Neural progenitor cell (in vitro differentiated cells): ENCODE results near the gene RHPN2. TPM values are rescaled to one million over a fixed set of nuclear protein-coding genes. Genes with fewer than 3 reads are reported as not detected.

Source experiments
- DNase-seq: peaks from one replicate; pipeline ENCODE4 v3.0.0-alpha.2; 2016; ENCODE audit warnings: low spot score
- H2AFZ ChIP-seq: fragments of 200-600 bp; sonication (generic); replicated peaks from 2 replicates; pipeline ENCODE4 v1.6.1; 2016; ENCODE audit warnings: antibody characterized with exemption
- H3F3A ChIP-seq: fragments of 200-600 bp; sonication (generic); 2 replicates; pipeline ENCODE4 v1.6.1; 2016; ENCODE audit warnings: antibody characterized with exemption, low read depth
- H3K27ac ChIP-seq: fragments of 200-600 bp; sonication (generic); 2 replicates; pipeline ENCODE4 v1.5.1; 2016; ENCODE audit warnings: mild to moderate bottlenecking
- H3K27me3 ChIP-seq: fragments of 200-600 bp; sonication (generic); 2 replicates; pipeline ENCODE4 v1.6.1; 2016; ENCODE audit warnings: mild to moderate bottlenecking, moderate library complexity
- H3K36me3 ChIP-seq: fragments of 200-600 bp; sonication (generic); 2 replicates; pipeline ENCODE4 v1.5.1; 2016
- H3K4me1 ChIP-seq: fragments of 200-600 bp; sonication (generic); 2 replicates; pipeline ENCODE4 v1.6.1; 2016; ENCODE audit warnings: mixed run types
- H3K4me2 ChIP-seq: fragments of 200-600 bp; sonication (generic); 2 replicates; pipeline ENCODE4 v1.6.1; 2016
- H3K4me3 ChIP-seq: fragments of 200-600 bp; sonication (generic); 2 replicates; pipeline ENCODE4 v1.5.1; 2016
- H3K79me2 ChIP-seq: fragments of 200-600 bp; sonication (generic); 2 replicates; pipeline ENCODE4 v1.6.1; 2016; ENCODE audit warnings: low read depth
- H3K9ac ChIP-seq: fragments of 200-600 bp; sonication (generic); 2 replicates; pipeline ENCODE4 v1.6.1; 2016
- H3K9me3 ChIP-seq: fragments of 200-600 bp; sonication (generic); 2 replicates; pipeline ENCODE4 v1.5.1; 2016; ENCODE audit warnings: low read depth
- H4K20me1 ChIP-seq: fragments of 200-600 bp; sonication (generic); 2 replicates; pipeline ENCODE4 v1.6.1; 2016; ENCODE audit warnings: low read depth
- H3K27ac Mint-ChIP-seq: 3 replicates; pipeline ENCODE4 v1.8.0; 2021; ENCODE audit warnings: mixed read lengths
- H3K27me3 Mint-ChIP-seq: 2 replicates; pipeline ENCODE4 v1.8.0; 2022; ENCODE audit warnings: low read depth, mild to moderate bottlenecking, inconsistent platforms, moderate library complexity, mixed read lengths; ENCODE audit not compliant: insufficient read depth
- H3K36me3 Mint-ChIP-seq: 3 replicates; pipeline ENCODE4 v1.8.0; 2021; ENCODE audit warnings: mixed read lengths
- H3K4me1 Mint-ChIP-seq: 3 replicates; pipeline ENCODE4 v1.8.0; 2021; ENCODE audit warnings: mixed read lengths
- H3K4me3 Mint-ChIP-seq: 3 replicates; pipeline ENCODE4 v1.8.0; 2021; ENCODE audit warnings: mild to moderate bottlenecking, moderate library complexity, mixed read lengths
- H3K9me3 Mint-ChIP-seq: 3 replicates; pipeline ENCODE4 v1.8.0; 2020; ENCODE audit warnings: mixed read lengths
- CTCF ChIP-seq: fragments of 200-600 bp; sonication (generic); IDR thresholded peaks from 2 replicates; pipeline ENCODE4 v1.5.1; 2017; ENCODE audit warnings: antibody characterized with exemption, mild to moderate bottlenecking
- EZH2 ChIP-seq: fragments of 200-600 bp; sonication (generic); IDR thresholded peaks from 2 replicates; pipeline ENCODE4 v1.6.1; 2017; ENCODE audit warnings: antibody characterized with exemption, mild to moderate bottlenecking, moderate library complexity
- EZH2phosphoT487 ChIP-seq: fragments of 200-600 bp; sonication (generic); IDR thresholded peaks from 2 replicates; pipeline ENCODE4 v1.6.1; 2017; ENCODE audit warnings: antibody characterized with exemption
- total RNA-seq: library from RNA; depleted of rRNA; stranded (reverse); fragments of >200 nt; gene quantifications from 2 replicates; pipeline ENCODE4 v1.2.3, GENCODE V29; 2015; ENCODE audit warnings: low replicate concordance

RHPN2 gene
- total RNA-seq, 1 donor from 2014 or later = 27.0 TPM

GRCh38 chr19:33052352-33052972 lies 12.2 kb downstream of the RHPN2 start:
- H2AFZ ChIP-seq = no peak overlapping the region
- peaks cover 2% of the 10 kb centered on the region for H4K20me1 ChIP-seq
- H3K27ac Mint-ChIP-seq = peak overlapping the region; percentile 60
- peaks cover 26% of the 10 kb centered on the region for H3F3A ChIP-seq
- no peak overlapping the region for H3K4me2 ChIP-seq
- peaks cover 22% of the 10 kb centered on the region for H3K4me1 ChIP-seq
- no peak overlapping the region for H3K27ac ChIP-seq
- H3K27me3 Mint-ChIP-seq = peaks cover 3% of the 10 kb centered on the region
- no peak for DNase-seq
- H3K9ac ChIP-seq = no peak overlapping the region
- H3K79me2 ChIP-seq = peaks cover 87% of the 10 kb centered on the region
- H3K9me3 Mint-ChIP-seq = no peaks in the 10 kb centered on the region
- H3K36me3 Mint-ChIP-seq = peaks cover 2% of the 10 kb centered on the region
- H3K9me3 ChIP-seq = no peaks in the 10 kb centered on the region
- no peak overlapping the region for H3K4me3 Mint-ChIP-seq
- no peaks in the 10 kb centered on the region for H3K27me3 ChIP-seq
- H3K36me3 ChIP-seq = no peaks in the 10 kb centered on the region
- H3K4me1 Mint-ChIP-seq = peaks cover 15% of the 10 kb centered on the region
- TF ChIP-seq CTCF (no peak), EZH2phosphoT487 (no peak), EZH2 (no peak)
- H3K4me3 ChIP-seq = no peak overlapping the region

- peaks cover 9% of the 10 kb centered on the region for H3K4me1 ChIP-seq
- no peaks in the 10 kb centered on the region for H3K27me3 ChIP-seq
- Mint-ChIP-seq H3K4me3 (no peak overlapping the region), H3K4me1 (peaks cover 7% of the 10 kb centered on the region), H3K27me3 (peaks cover 3% of the 10 kb centered on the region), H3K36me3 (peaks cover 6% of the 10 kb centered on the region), H3K27ac (no peak overlapping the region), H3K9me3 (no peaks in the 10 kb centered on the region)
- no peaks in the 10 kb centered on the region for H3K9me3 ChIP-seq
- peaks cover 3% of the 10 kb centered on the region for H3F3A ChIP-seq
- DNase-seq = no peak
- no peak overlapping the region for H3K9ac ChIP-seq
- H3K79me2 ChIP-seq = peaks cover 94% of the 10 kb centered on the region
- no peaks in the 10 kb centered on the region for H3K36me3 ChIP-seq
- H3K4me3 ChIP-seq = no peak overlapping the region
- H4K20me1 ChIP-seq = peaks cover 2% of the 10 kb centered on the region
- no peak overlapping the region for H2AFZ ChIP-seq
- TF ChIP-seq EZH2 (no peak), EZH2phosphoT487 (no peak), CTCF (no peak)
- H3K27ac ChIP-seq = no peak overlapping the region
- H3K4me2 ChIP-seq = no peak overlapping the region
Measured at GRCh38 chr19:33050110-33050509, 14.6 kb downstream of the RHPN2 start.

GRCh38 chr19:33048806-33049676 lies 15.6 kb downstream of the RHPN2 start:
- Histone ChIP-seq H3K27ac (no peak overlapping the region), H3K4me2 (no peak overlapping the region), H3F3A (no peaks in the 10 kb centered on the region), H3K9ac (no peak overlapping the region), H3K4me1 (peaks cover 9% of the 10 kb centered on the region), H3K27me3 (no peaks in the 10 kb centered on the region), H2AFZ (no peak overlapping the region), H4K20me1 (peaks cover 2% of the 10 kb centered on the region), H3K36me3 (no peaks in the 10 kb centered on the region), H3K79me2 (peaks cover 84% of the 10 kb centered on the region), H3K4me3 (no peak overlapping the region), H3K9me3 (no peaks in the 10 kb centered on the region)
- no peaks in the 10 kb centered on the region for H3K9me3 Mint-ChIP-seq
- peaks cover 7% of the 10 kb centered on the region for H3K4me1 Mint-ChIP-seq
- peaks cover 8% of the 10 kb centered on the region for H3K36me3 Mint-ChIP-seq
- H3K4me3 Mint-ChIP-seq = no peak overlapping the region
- DNase-seq = no peak
- TF ChIP-seq CTCF (no peak), EZH2phosphoT487 (no peak), EZH2 (no peak)
- H3K27me3 Mint-ChIP-seq = peaks cover 3% of the 10 kb centered on the region
- H3K27ac Mint-ChIP-seq = no peak overlapping the region
